Esophagus muscularis mucosa (tissue), 3 donors: ENCODE measurements around the gene STK32B.

ENCODE experiments used
- POLR2AphosphoS5 ChIP-seq, 2 donors: sonication (generic); formaldehyde crosslinking; IDR thresholded peaks; one replicate each; pipeline ENCODE4 v1.6.1; 2017; ENCODE audit warnings: antibody characterized with exemption in 2 of 2
- TF ChIP-seq, protein P1 (sequence below), 3 experiments: fragments of 200-600 bp in 2 of 3; fragments of 450-650 bp in 1 of 3; sonication (generic) in 2 of 3; IDR thresholded peaks; one replicate each; pipeline ENCODE4 v1.5.1; 2017 to 2019; ENCODE audit warnings: antibody characterized with exemption in 3 of 3, mild to moderate bottlenecking in 2 of 3, moderate library complexity in 1 of 3

DNA sequence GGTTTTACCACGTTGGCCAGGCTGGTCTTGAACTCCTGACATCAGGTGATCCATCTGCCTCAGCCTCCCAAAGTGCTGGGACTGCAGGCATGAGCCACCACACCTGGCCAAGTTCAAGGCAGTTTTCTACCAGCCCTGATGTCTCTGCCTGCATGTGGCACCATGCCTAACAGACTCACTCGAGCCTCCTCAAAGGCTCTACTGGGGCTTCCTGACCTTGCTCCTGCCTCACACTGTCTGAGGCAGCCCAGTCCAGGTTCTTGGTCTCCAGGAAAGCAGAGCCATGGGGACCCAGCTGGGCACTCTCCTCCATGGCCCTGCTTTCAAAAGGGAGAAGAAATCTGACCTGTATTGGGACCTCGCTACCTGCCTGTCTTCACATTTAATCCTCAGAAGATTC lies 370.1 kb downstream of the STK32B start:
- TF ChIP-seq, protein P1, sequence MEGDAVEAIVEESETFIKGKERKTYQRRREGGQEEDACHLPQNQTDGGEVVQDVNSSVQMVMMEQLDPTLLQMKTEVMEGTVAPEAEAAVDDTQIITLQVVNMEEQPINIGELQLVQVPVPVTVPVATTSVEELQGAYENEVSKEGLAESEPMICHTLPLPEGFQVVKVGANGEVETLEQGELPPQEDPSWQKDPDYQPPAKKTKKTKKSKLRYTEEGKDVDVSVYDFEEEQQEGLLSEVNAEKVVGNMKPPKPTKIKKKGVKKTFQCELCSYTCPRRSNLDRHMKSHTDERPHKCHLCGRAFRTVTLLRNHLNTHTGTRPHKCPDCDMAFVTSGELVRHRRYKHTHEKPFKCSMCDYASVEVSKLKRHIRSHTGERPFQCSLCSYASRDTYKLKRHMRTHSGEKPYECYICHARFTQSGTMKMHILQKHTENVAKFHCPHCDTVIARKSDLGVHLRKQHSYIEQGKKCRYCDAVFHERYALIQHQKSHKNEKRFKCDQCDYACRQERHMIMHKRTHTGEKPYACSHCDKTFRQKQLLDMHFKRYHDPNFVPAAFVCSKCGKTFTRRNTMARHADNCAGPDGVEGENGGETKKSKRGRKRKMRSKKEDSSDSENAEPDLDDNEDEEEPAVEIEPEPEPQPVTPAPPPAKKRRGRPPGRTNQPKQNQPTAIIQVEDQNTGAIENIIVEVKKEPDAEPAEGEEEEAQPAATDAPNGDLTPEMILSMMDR (IDR thresholded peaks at IDR 0.05), result no peak
- TF ChIP-seq POLR2AphosphoS5 (IDR thresholded peaks at IDR 0.05), result no peak
